Brain microvascular endothelial cell (primary cell): ENCODE results near the gene CYTH4.
A peak's percentile ranks its signal among the peaks of the same experiment; 100 is the strongest.

ENCODE experiments used
- DNase-seq: peaks from one replicate; pipeline ENCODE4 v3.0.0-alpha.2; 2020
- H3K27ac ChIP-seq: fragments of 250-450 bp; sonication (Bioruptor Pico); 2 replicates; pipeline ENCODE4 v1.5.1; 2020; ENCODE audit warnings: mild to moderate bottlenecking, moderate library complexity
- H3K27me3 ChIP-seq: fragments of 250-450 bp; sonication (Bioruptor Pico); replicated peaks from 2 replicates; pipeline ENCODE4 v1.5.1; 2020; ENCODE audit warnings: mild to moderate bottlenecking
- H3K36me3 ChIP-seq: fragments of 250-450 bp; sonication (Bioruptor Pico); replicated peaks from 2 replicates; pipeline ENCODE4 v1.5.1; 2020; ENCODE audit warnings: mild to moderate bottlenecking
- H3K4me3 ChIP-seq: 2 replicates; pipeline ENCODE4 v1.5.1; 2011; ENCODE audit warnings: low read depth, mild to moderate bottlenecking, control low read depth, low read length, moderate library complexity
- in situ Hi-C: cut with HindIII; loops from 2 replicates; pipeline ENCODE4 v1.10.0; 2017; ENCODE audit warnings: low sequenced_read_pairs, low pct_ligation_motif_present
- TF ChIP-seq, protein P1 (sequence below): IDR thresholded peaks from 2 replicates; pipeline ENCODE4 v1.5.1; 2011; ENCODE audit warnings: low read depth, mild to moderate bottlenecking, moderate library complexity, low read length, control low read depth, inconsistent platforms; ENCODE audit errors: missing control alignments

CYTH4 gene

DNA sequence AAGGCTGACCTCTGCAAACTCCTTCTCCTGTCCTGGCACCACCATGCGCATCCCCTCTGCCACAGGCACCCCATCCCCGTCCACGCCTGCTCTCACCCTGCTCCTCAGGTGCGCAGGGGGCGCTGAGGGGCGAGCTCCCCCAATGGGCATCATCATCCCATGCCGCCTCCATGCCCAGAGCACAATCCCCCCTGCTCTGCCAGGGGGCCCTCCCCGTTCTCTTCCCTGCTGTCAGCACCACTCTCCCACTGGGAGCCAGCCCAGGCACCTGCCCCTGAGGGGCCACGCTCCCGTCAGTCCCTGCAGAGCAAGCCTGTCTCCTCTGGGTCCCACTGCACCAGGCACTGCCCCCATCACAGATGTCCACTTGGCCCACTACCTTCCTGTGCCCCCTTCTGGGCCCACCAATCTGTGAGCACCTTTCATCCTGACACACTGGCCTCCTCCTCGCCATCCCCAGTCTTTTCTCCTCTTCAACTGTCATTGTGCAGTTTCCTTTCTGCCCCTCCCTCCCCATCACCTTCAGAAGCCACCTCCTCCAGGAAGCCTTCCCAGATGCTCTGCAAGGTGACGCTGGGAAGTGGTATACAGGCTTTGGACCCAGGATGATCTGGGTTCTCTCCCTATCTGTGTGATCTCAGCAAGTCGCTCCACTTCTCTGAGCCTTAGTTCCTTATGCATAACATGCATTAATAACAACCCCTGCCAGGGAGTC is 62.6 kb downstream of the CYTH4 start:
- H3K4me3 ChIP-seq = no peak overlapping the region
- in situ Hi-C loops = no loop called here
- H3K36me3 ChIP-seq = no peaks in the 10 kb centered on the region
- TF ChIP-seq, protein P1, sequence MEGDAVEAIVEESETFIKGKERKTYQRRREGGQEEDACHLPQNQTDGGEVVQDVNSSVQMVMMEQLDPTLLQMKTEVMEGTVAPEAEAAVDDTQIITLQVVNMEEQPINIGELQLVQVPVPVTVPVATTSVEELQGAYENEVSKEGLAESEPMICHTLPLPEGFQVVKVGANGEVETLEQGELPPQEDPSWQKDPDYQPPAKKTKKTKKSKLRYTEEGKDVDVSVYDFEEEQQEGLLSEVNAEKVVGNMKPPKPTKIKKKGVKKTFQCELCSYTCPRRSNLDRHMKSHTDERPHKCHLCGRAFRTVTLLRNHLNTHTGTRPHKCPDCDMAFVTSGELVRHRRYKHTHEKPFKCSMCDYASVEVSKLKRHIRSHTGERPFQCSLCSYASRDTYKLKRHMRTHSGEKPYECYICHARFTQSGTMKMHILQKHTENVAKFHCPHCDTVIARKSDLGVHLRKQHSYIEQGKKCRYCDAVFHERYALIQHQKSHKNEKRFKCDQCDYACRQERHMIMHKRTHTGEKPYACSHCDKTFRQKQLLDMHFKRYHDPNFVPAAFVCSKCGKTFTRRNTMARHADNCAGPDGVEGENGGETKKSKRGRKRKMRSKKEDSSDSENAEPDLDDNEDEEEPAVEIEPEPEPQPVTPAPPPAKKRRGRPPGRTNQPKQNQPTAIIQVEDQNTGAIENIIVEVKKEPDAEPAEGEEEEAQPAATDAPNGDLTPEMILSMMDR = no peak
- H3K27me3 ChIP-seq = peaks cover 16% of the 10 kb centered on the region
- DNase-seq = no peak
- H3K27ac ChIP-seq = no peak overlapping the region

DNA sequence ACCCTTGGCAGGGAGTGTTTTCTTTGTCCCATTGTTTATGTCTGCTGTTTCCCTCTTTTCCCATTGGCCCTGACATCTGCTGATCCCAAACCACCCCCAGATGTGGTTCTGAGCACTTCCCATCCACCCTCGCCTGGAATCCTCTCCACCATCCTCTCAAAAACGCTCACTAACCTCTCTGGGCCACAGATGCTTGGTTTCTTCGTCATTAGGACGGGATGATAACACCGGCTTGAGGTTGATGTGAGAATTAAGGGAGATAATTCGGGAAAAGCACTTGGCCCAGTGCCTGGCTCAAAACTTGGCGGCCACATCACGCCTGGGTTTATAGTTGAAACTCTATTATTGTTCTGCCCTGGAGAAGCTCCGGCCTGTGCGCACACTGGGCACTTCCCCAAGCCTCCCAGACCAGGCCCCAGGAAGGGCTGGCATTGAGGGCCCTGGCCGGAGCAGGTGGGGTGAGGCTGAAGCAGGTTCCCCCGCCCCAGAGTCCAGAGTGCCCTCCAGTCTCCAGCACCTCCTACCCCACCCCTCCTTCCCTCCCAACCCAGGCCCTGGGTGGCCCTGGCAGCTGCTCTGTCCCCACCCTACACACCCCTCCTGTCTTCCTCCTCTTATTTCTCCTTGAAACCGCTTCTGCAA is 63.7 kb downstream of the CYTH4 start:
- TF ChIP-seq, protein P1 = no peak
- Histone ChIP-seq H3K27me3 (peaks cover 13% of the 10 kb centered on the region), H3K36me3 (no peaks in the 10 kb centered on the region), H3K27ac (no peak overlapping the region), H3K4me3 (no peak overlapping the region)
- in situ Hi-C loops = no loop called here
- peak; percentile 87 for DNase-seq

DNA sequence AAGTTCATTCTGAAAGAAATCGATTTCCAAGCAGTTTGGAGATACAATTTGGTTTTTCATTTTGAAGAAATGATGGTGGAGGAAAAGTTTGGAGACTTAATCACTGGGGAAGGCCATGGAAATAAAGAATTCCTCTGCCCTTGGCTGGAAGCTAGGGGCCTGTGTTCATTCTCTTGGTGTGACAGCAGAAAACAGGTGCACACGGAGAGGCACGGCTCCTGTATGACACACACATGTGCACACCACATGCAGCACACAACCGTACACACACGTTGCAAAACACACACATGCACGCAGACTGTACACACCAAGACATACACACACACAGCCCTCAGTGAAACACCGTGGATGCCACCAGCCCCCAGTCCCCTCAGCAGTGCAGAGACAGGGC is 64.2 kb downstream of the CYTH4 start:
- in situ Hi-C loops = no loop called here

DNA sequence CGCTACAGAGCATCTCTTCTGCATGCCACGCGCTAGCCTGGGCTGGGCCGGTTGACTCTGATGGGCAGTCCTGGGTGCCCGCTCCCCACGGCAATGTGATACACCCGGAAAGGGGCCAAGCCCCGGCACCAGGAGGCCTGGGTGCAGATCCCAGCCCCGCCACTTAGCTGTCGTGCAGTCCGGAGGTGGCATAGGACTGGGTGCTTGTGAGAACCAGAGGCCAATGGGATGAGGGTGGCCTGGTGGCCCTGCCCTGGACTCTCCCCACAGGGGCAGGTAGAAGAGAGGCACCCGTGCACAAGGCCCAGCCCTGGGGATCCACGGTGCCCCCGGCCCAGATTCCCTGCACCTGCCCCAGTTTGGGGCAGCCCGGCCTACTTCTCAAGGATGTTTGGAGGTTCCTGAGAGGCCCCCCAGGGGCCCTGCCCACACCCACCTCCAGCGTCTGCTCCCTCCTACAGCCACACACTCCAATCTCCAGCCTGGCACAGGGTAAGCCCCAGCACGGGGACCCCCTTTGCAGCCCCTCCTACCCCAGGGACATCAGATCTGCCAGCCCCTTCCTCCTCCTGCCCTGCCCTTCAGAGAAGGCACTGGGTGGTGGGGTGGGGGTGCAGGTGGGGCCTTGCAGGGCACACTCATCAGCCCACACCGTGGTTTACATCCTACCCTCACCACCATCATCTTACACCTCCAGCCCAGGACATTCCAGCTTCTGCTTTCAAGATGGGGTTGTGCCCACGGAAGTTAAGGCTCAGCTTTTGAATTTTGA is 66.9 kb downstream of the CYTH4 start:
- H3K27me3 ChIP-seq = peaks cover 9% of the 10 kb centered on the region
- H3K36me3 ChIP-seq = no peaks in the 10 kb centered on the region
- DNase-seq = no peak
- H3K4me3 ChIP-seq = no peak overlapping the region
- no peak overlapping the region for H3K27ac ChIP-seq
- in situ Hi-C loops = no loop called here
- TF ChIP-seq, protein P1 = no peak

More for the DNA sequence above, 64.2 kb downstream of the CYTH4 start:
- H3K36me3 ChIP-seq = no peaks in the 10 kb centered on the region
- DNase-seq = no peak
- TF ChIP-seq, protein P1 = no peak
- peaks cover 8% of the 10 kb centered on the region for H3K27me3 ChIP-seq
- no peak overlapping the region for H3K27ac ChIP-seq
- no peak overlapping the region for H3K4me3 ChIP-seq

DNA sequence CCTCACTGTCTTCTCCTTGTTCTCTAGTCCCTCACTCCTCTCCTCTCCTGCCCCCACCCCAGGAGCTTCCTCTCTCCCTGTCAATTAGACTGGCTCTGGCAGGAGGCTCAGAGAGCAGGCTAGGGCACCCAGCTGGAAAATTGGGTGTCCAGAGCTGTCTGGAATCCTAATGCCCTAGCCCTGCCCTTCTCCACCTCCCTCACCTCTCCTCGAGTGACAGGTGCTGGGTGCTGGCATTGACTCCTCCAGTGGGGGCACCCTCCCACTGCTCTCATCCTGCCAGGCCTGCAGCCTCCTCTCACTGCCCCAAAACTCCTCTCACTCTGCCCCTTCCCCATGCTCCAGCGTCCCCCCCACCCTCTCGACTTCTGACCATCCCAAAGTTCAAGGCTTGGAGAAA is 68.9 kb downstream of the CYTH4 start:
- Histone ChIP-seq H3K36me3 (no peaks in the 10 kb centered on the region), H3K4me3 (no peak overlapping the region), H3K27me3 (peaks cover 9% of the 10 kb centered on the region), H3K27ac (no peak overlapping the region)
- no peak for DNase-seq
- in situ Hi-C loops = no loop called here
- TF ChIP-seq, protein P1 = no peak
